Measurements from ENCODE around the gene ZNF30.

ZNF30 gene

GRCh38 chr19:34926685-34927375 lies at the start of gene ZNF30:
ZNF30 (plus strand) TSS chr19:34926903; CDS start chr19:34929948, 3,045 bp downstream.
- DNase-seq (ENCODE audit: extremely low read depth, low read depth) = peak; percentile 56
- peak within 1 kb of the TSS; percentile 69 for H3K4me3 ChIP-seq (replicated peaks; ENCODE audit: low read depth, low read length)
- TF ChIP-seq, protein P1, sequence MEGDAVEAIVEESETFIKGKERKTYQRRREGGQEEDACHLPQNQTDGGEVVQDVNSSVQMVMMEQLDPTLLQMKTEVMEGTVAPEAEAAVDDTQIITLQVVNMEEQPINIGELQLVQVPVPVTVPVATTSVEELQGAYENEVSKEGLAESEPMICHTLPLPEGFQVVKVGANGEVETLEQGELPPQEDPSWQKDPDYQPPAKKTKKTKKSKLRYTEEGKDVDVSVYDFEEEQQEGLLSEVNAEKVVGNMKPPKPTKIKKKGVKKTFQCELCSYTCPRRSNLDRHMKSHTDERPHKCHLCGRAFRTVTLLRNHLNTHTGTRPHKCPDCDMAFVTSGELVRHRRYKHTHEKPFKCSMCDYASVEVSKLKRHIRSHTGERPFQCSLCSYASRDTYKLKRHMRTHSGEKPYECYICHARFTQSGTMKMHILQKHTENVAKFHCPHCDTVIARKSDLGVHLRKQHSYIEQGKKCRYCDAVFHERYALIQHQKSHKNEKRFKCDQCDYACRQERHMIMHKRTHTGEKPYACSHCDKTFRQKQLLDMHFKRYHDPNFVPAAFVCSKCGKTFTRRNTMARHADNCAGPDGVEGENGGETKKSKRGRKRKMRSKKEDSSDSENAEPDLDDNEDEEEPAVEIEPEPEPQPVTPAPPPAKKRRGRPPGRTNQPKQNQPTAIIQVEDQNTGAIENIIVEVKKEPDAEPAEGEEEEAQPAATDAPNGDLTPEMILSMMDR (IDR thresholded peaks at IDR 0.05; ENCODE audit: low read depth, low read length, missing control alignments) = no peak

DNA sequence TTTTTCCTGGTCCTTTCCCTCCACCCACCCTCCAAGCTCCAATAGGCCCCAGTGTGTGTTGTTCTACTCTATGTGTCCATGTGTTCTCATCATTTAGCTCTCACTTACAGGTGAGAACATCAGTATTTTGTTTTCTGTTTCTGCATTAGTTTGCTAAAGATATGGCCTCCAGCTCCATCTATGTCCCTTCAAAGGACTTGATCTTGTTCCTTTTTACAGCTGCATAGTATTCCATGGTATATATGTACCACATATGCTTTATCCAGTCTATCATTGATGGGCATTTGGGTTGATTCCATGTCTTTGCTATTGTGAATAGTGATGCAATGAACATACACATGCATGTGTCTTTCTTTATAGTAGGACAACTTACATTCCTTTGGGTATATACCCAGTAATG lies 47.1 kb upstream of the ZNF30 start:
- no peak overlapping the region for H3K4me3 ChIP-seq (replicated peaks; ENCODE audit: low read depth, low read length)
- TF ChIP-seq, protein P1 (IDR thresholded peaks at IDR 0.05; ENCODE audit: low read depth, low read length, missing control alignments) = no peak
- no peak for DNase-seq (ENCODE audit: extremely low read depth, low read depth)

- no peak for DNase-seq (ENCODE audit: extremely low read depth, low read depth)
- TF ChIP-seq, protein P1 (IDR thresholded peaks at IDR 0.05; ENCODE audit: low read depth, low read length, missing control alignments) = no peak
- no peak overlapping the region for H3K4me3 ChIP-seq (replicated peaks; ENCODE audit: low read depth, low read length)
Observed at GRCh38 chr19:34880034-34880433, 46.7 kb upstream of the ZNF30 start.

DNA sequence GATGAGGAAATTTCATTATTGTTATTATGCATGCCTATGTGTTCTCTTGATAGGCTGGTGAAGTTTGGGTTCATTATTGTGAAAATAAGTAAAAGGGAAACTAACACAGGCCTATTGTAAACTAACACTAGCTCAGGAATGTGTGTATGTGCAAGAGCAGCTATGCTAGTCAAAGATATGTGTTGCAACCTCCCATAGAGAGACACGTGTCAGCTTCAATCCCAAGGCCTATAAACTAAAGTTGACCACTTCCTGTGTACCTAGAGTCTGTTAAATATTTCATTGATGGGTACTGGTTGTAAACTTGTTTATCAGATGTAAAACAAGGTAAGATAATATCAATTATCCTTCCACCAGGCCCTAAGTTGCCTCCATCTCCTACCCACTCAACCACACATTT lies 44.7 kb upstream of the ZNF30 start:
- no peak overlapping the region for H3K4me3 ChIP-seq (replicated peaks; ENCODE audit: low read depth, low read length)
- TF ChIP-seq, protein P1 (IDR thresholded peaks at IDR 0.05; ENCODE audit: low read depth, low read length, missing control alignments) = no peak
- peak; percentile 0 for DNase-seq (ENCODE audit: extremely low read depth, low read depth)

DNA sequence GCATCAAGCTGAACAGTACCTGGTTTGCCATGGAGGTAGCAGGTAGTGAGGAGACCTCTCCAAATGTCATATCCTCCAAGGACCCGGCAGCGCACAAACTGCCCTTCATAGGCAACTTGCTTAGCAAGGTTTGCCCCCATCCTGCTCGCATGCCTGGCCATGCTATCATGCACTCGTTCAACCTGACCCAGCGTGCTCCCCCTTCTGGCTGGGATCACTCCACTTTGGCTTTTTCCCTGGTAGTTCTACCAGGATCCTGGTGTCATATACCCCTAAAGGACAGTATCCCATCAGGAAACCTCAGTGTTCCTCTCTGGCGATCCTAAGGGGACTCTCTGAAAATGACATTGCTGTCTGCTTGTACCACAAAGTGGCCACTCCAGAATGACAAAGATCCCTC lies 38.6 kb upstream of the ZNF30 start:
- TF ChIP-seq, protein P1 (IDR thresholded peaks at IDR 0.05; ENCODE audit: low read depth, low read length, missing control alignments) = no peak
- no peak for DNase-seq (ENCODE audit: extremely low read depth, low read depth)
- H3K4me3 ChIP-seq (replicated peaks; ENCODE audit: low read depth, low read length) = no peak overlapping the region

- DNase-seq (ENCODE audit: extremely low read depth, low read depth) = no peak
- no peak overlapping the region for H3K4me3 ChIP-seq (replicated peaks; ENCODE audit: low read depth, low read length)
- TF ChIP-seq, protein P1 (IDR thresholded peaks at IDR 0.05; ENCODE audit: low read depth, low read length, missing control alignments) = no peak
Observed at GRCh38 chr19:34900245-34900644, 26.5 kb upstream of the ZNF30 start.

All from HFF-Myc (cell line).